Bone marrow (tissue), 2 donors: Measurements from ENCODE around the gene GNAT1.

Source experiments
- DNase-seq, 2 donors: peaks; one replicate each; lab custom pipeline; 2025; lab: John Stamatoyannopoulos, UW

GNAT1 gene

GRCh38 chr3:50163572-50164455 lies 27.6 kb upstream of the GNAT1 start:
- no peak for DNase-seq

GRCh38 chr3:50164481-50164880 lies 26.9 kb upstream of the GNAT1 start:
- no peak for DNase-seq

- no peak for DNase-seq
Observed at GRCh38 chr3:50164984-50165909, 26.2 kb upstream of the GNAT1 start.

GRCh38 chr3:50165910-50166538 lies 25.4 kb upstream of the GNAT1 start:
- no peak for DNase-seq

GRCh38 chr3:50166620-50167019 lies 24.8 kb upstream of the GNAT1 start:
- DNase-seq, result no peak

- no peak for DNase-seq
Observed at GRCh38 chr3:50167069-50167840, 24.2 kb upstream of the GNAT1 start.

- no peak for DNase-seq
Observed at GRCh38 chr3:50167841-50168209, 23.6 kb upstream of the GNAT1 start.

- DNase-seq, result no peak
Observed at GRCh38 chr3:50168388-50168787, 23.0 kb upstream of the GNAT1 start.

GRCh38 chr3:50168791-50169190 lies 22.6 kb upstream of the GNAT1 start:
- DNase-seq, result no peak

- no peak for DNase-seq
Observed at GRCh38 chr3:50169232-50169832, 22.1 kb upstream of the GNAT1 start.

- DNase-seq, result no peak
Observed at GRCh38 chr3:50169858-50170257, 21.6 kb upstream of the GNAT1 start.

GRCh38 chr3:50170689-50171088 lies 20.7 kb upstream of the GNAT1 start:
- peak in 1 of 2 donors; percentile 24 for DNase-seq

GRCh38 chr3:50171540-50172301 lies 19.7 kb upstream of the GNAT1 start:
- DNase-seq, result no peak

- DNase-seq, result no peak
Observed at GRCh38 chr3:50172626-50173220, 18.7 kb upstream of the GNAT1 start.

- DNase-seq, result no peak
Observed at GRCh38 chr3:50173685-50174516, 17.5 kb upstream of the GNAT1 start.

GRCh38 chr3:50174517-50174895 lies 16.9 kb upstream of the GNAT1 start:
- no peak for DNase-seq

GRCh38 chr3:50174947-50175524 lies 16.4 kb upstream of the GNAT1 start:
- DNase-seq, result no peak

- no peak for DNase-seq
Observed at GRCh38 chr3:50177346-50177745, 14.1 kb upstream of the GNAT1 start.

- no peak for DNase-seq
Observed at GRCh38 chr3:50179710-50180109, 11.7 kb upstream of the GNAT1 start.
